ENCODE results near the gene ZNF600. TPM values are rescaled to one million over a fixed set of nuclear protein-coding genes. Genes with fewer than 3 reads are reported as not detected.

ZNF600 gene
- total and polyA plus RNA-seq, 2 of the 13 experiments (the other 11 are each of a cell fraction or from before 2014, with no cell fraction given) = 15.0 to 16.4 TPM

DNA sequence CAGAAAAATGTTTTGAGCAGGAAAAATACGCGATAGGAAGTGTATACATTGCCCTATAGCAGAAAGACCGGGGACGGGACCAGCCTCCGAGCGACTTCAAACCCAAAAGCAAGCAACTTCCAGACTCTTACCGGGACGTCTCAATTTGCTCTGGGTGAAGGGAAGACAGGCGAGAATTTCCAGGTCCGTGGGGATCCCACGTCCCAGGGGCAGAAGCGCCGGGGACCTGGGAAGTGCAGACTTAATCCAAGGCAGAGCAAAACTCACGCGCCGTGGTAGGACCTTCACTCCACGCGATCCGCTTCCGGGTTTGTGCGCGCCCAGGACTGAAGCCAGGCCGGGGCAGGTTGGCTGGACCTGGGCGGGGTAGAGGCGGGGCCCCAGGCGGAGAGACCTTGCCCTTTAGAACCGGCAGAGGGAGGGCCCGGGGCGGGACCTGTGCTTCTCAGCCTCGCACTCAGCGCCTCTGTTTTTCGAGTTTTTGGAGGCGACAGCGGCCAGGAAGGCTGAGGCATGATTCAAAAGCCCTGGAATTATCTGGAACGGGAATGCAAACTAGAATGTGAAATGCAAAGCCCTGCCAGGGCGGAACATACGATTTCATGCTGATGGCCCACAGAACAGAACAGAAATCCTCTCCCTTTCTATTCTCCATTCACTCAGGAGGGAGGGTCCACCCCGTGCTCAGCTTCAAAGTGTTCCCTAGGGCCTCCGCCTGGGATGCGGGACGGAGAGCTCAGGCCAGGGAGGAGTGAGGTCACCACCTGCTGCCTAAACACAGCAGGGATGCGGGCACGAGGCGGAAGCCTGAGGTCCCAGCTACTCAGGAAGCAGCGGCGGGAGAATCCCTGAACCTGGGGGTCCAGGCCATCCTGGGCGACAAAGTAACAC, at the start of gene ZNF600 (continued):
- peak; percentile 63; the same call in 1 of the 2 replicates for TF ChIP-seq ZNF430 (CRISPR knock-in tag; IDR thresholded peaks at IDR 0.05)
- peak; percentile 86 for TF ChIP-seq ZNF768 (CRISPR knock-in tag; IDR thresholded peaks at IDR 0.05)
- TF ChIP-seq, protein P1, sequence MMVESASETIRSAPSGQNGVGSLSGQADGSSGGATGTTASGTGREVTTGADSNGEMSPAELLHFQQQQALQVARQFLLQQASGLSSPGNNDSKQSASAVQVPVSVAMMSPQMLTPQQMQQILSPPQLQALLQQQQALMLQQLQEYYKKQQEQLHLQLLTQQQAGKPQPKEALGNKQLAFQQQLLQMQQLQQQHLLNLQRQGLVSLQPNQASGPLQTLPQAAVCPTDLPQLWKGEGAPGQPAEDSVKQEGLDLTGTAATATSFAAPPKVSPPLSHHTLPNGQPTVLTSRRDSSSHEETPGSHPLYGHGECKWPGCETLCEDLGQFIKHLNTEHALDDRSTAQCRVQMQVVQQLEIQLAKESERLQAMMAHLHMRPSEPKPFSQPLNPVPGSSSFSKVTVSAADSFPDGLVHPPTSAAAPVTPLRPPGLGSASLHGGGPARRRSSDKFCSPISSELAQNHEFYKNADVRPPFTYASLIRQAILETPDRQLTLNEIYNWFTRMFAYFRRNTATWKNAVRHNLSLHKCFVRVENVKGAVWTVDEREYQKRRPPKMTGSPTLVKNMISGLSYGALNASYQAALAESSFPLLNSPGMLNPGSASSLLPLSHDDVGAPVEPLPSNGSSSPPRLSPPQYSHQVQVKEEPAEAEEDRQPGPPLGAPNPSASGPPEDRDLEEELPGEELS (CRISPR knock-in tag; IDR thresholded peaks at IDR 0.05) = peak; percentile 43; the same call in 1 of the 2 replicates
- TF ChIP-seq ZMAT3 (CRISPR knock-in tag; conservative IDR thresholded peaks at IDR 0.05) = peak; percentile 55; the same call in 1 of the 2 replicates
- 0 out of 2 replicates have a peak, but pooled peaks have one; percentile 62 for TF ChIP-seq HOXD1 (CRISPR knock-in tag; IDR thresholded peaks at IDR 0.05)
- TF ChIP-seq, protein P2, sequence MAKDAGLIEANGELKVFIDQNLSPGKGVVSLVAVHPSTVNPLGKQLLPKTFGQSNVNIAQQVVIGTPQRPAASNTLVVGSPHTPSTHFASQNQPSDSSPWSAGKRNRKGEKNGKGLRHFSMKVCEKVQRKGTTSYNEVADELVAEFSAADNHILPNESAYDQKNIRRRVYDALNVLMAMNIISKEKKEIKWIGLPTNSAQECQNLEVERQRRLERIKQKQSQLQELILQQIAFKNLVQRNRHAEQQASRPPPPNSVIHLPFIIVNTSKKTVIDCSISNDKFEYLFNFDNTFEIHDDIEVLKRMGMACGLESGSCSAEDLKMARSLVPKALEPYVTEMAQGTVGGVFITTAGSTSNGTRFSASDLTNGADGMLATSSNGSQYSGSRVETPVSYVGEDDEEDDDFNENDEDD (CRISPR knock-in tag; IDR thresholded peaks at IDR 0.05; ENCODE audit: borderline replicate concordance) = peak; percentile 66; the same call in 1 of the 2 replicates
- 0 out of 2 replicates have a peak, but pooled peaks have one; percentile 32 for TF ChIP-seq ZNF678 (CRISPR knock-in tag; IDR thresholded peaks at IDR 0.05)
- TF ChIP-seq RAD21 (CRISPR knock-in tag; IDR thresholded peaks at IDR 0.05) = 0 out of 2 replicates have a peak, but pooled peaks have one; percentile 31
- TF ChIP-seq MYC (CRISPR knock-in tag; IDR thresholded peaks at IDR 0.05; ENCODE audit: borderline replicate concordance) = peak; percentile 66; the same call in 1 of the 2 replicates
- TF ChIP-seq GTF3A (CRISPR knock-in tag; conservative IDR thresholded peaks at IDR 0.05) = 0 out of 2 replicates have a peak, but pooled peaks have one; percentile 26
- TF ChIP-seq SRSF1 (optimal IDR thresholded peaks at IDR 0.05; ENCODE audit: low read depth, low read length) = peak; percentile 59
- TF ChIP-seq, protein P3, sequence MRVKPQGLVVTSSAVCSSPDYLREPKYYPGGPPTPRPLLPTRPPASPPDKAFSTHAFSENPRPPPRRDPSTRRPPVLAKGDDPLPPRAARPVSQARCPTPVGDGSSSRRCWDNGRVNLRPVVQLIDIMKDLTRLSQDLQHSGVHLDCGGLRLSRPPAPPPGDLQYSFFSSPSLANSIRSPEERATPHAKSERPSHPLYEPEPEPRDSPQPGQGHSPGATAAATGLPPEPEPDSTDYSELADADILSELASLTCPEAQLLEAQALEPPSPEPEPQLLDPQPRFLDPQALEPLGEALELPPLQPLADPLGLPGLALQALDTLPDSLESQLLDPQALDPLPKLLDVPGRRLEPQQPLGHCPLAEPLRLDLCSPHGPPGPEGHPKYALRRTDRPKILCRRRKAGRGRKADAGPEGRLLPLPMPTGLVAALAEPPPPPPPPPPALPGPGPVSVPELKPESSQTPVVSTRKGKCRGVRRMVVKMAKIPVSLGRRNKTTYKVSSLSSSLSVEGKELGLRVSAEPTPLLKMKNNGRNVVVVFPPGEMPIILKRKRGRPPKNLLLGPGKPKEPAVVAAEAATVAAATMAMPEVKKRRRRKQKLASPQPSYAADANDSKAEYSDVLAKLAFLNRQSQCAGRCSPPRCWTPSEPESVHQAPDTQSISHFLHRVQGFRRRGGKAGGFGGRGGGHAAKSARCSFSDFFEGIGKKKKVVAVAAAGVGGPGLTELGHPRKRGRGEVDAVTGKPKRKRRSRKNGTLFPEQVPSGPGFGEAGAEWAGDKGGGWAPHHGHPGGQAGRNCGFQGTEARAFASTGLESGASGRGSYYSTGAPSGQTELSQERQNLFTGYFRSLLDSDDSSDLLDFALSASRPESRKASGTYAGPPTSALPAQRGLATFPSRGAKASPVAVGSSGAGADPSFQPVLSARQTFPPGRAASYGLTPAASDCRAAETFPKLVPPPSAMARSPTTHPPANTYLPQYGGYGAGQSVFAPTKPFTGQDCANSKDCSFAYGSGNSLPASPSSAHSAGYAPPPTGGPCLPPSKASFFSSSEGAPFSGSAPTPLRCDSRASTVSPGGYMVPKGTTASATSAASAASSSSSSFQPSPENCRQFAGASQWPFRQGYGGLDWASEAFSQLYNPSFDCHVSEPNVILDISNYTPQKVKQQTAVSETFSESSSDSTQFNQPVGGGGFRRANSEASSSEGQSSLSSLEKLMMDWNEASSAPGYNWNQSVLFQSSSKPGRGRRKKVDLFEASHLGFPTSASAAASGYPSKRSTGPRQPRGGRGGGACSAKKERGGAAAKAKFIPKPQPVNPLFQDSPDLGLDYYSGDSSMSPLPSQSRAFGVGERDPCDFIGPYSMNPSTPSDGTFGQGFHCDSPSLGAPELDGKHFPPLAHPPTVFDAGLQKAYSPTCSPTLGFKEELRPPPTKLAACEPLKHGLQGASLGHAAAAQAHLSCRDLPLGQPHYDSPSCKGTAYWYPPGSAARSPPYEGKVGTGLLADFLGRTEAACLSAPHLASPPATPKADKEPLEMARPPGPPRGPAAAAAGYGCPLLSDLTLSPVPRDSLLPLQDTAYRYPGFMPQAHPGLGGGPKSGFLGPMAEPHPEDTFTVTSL (CRISPR knock-in tag; IDR thresholded peaks at IDR 0.05; ENCODE audit: borderline replicate concordance) = 0 out of 2 replicates have a peak, but pooled peaks have one; percentile 45
- peak; percentile 44 for TF ChIP-seq TGIF2 (CRISPR knock-in tag; IDR thresholded peaks at IDR 0.05)
- TF ChIP-seq ZNF124 (CRISPR knock-in tag; IDR thresholded peaks at IDR 0.05) = peak; percentile 43
- peak; percentile 96 for TF ChIP-seq ELF1 (CRISPR knock-in tag; IDR thresholded peaks at IDR 0.05)
- TF ChIP-seq SAFB2 (CRISPR knock-in tag; IDR thresholded peaks at IDR 0.05; ENCODE audit: borderline replicate concordance, low read depth) = 0 out of 2 replicates have a peak, but pooled peaks have one; percentile 46
- 0 out of 2 replicates have a peak, but pooled peaks have one; percentile 80 for TF ChIP-seq NKX3-1 (CRISPR knock-in tag; IDR thresholded peaks at IDR 0.05)
- TF ChIP-seq BORCS8-MEF2B (CRISPR knock-in tag; IDR thresholded peaks at IDR 0.05) = 0 out of 2 replicates have a peak, but pooled peaks have one; percentile 24
- TF ChIP-seq PHF21A (CRISPR knock-in tag; IDR thresholded peaks at IDR 0.05) = peak; percentile 77

All from HepG2 (cell line).